T-cell (primary cell): ENCODE results near the gene POLE2. TPM values are rescaled to one million over a fixed set of nuclear protein-coding genes. Genes with fewer than 3 reads are reported as not detected.

Experiments
- ATAC-seq, 4 experiments: fragments of 200-7000 bp in 3 of 4; fragments of 150-1000 bp in 1 of 4; cut with Tn5 transposase; replicated peaks in 1 of 4; 1 replicate in 3 of 4; 2 replicates in 1 of 4; pipeline ENCODE4 v1.10.0; 2021; ENCODE audit warnings: moderate library complexity in 3 of 4, mild to moderate bottlenecking in 2 of 4, moderate number of reproducible peaks in 1 of 4
- CTCF ChIA-PET, 2 donors: fragments of 300-600 bp; sonication (Branson Sonifier 250); formaldehyde crosslinking; loops; one replicate each; lab custom pipeline; 2022; ENCODE audit warnings: antibody characterized with exemption in 2 of 2; lab: Charles Lee
- POLR2A ChIA-PET, 2 donors: fragments of 300-600 bp; sonication (Branson Sonifier 250); formaldehyde crosslinking; loops; one replicate each; lab custom pipeline; 2022; ENCODE audit warnings: antibody characterized with exemption in 2 of 2; lab: Charles Lee
- DNase-seq, 35 experiments: peaks; one replicate each; pipeline versions ENCODE4 v3.0.0 to v3.0.0-alpha.2; 2013 to 2023
- H3K27ac ChIP-seq: one replicate; pipeline ENCODE4 v1.5.1; 2013; ENCODE audit warnings: low read length
- H3K27me3 ChIP-seq, 2 experiments: replicated peaks in 1 of 2; 1 replicate in 1 of 2; 2 replicates in 1 of 2; pipeline versions ENCODE4 v1.6.1 to v1.7.0; 2013; ENCODE audit warnings: low read length in 1 of 2, mixed read lengths in 1 of 2; ENCODE audit not compliant: control insufficient read depth in 2 of 2, insufficient read depth in 2 of 2; ENCODE audit errors: extremely low read depth in 1 of 2
- H3K36me3 ChIP-seq, 2 donors: 1 replicate in 1 of 2; 2 replicates in 1 of 2; pipeline versions ENCODE4 v1.6.1 to v1.7.0; 2013; ENCODE audit warnings: low read length in 1 of 2; ENCODE audit not compliant: control insufficient read depth in 2 of 2, insufficient read depth in 1 of 2; ENCODE audit errors: extremely low read depth in 1 of 2
- H3K4me1 ChIP-seq, 2 experiments: 1 replicate in 1 of 2; 2 replicates in 1 of 2; pipeline versions ENCODE4 v1.6.1 to v1.7.0; 2013; ENCODE audit warnings: low read length in 2 of 2, mixed read lengths in 1 of 2; ENCODE audit not compliant: insufficient read depth in 2 of 2, control insufficient read depth in 1 of 2; ENCODE audit errors: extremely low read depth in 1 of 2
- H3K4me3 ChIP-seq, 2 donors: 1 replicate in 1 of 2; 2 replicates in 1 of 2; pipeline versions ENCODE4 v1.5.1 to v1.7.0; 2013; ENCODE audit warnings: mild to moderate bottlenecking in 2 of 2, low read length in 1 of 2, moderate library complexity in 1 of 2; ENCODE audit not compliant: control insufficient read depth in 1 of 2; ENCODE audit errors: extremely low read depth in 1 of 2
- H3K9me3 ChIP-seq: 2 replicates; pipeline ENCODE4 v1.7.0; 2013
- H3K27ac Mint-ChIP-seq, 2 donors: one replicate each; pipeline ENCODE4 v1.8.0; 2020 to 2021; ENCODE audit warnings: mild to moderate bottlenecking in 2 of 2, mixed read lengths in 2 of 2
- H3K27me3 Mint-ChIP-seq, 2 donors: one replicate each; pipeline ENCODE4 v1.8.0; 2021 to 2022; ENCODE audit warnings: mixed read lengths in 2 of 2
- H3K36me3 Mint-ChIP-seq: one replicate; pipeline ENCODE4 v1.8.0; 2021; ENCODE audit warnings: mixed read lengths
- H3K4me1 Mint-ChIP-seq, 3 donors: one replicate each; pipeline ENCODE4 v1.8.0; 2020 to 2022; ENCODE audit warnings: mixed read lengths in 3 of 3, mild to moderate bottlenecking in 1 of 3
- H3K4me3 Mint-ChIP-seq, 3 donors: one replicate each; pipeline ENCODE4 v1.8.0; 2020 to 2022; ENCODE audit warnings: mild to moderate bottlenecking in 3 of 3, mixed read lengths in 3 of 3, moderate library complexity in 3 of 3
- H3K9me3 Mint-ChIP-seq, 3 donors: one replicate each; pipeline ENCODE4 v1.8.0; 2020 to 2022; ENCODE audit warnings: mixed read lengths in 3 of 3
- WGBS: methylation state at CpG from one replicate; pipeline ENCODE4 v1.1.5; 2013; ENCODE audit warnings: missing lambda C conversion rate; ENCODE audit not compliant: insufficient coverage; 5-methylcytosine and 5-hydroxymethylcytosine counted together
- total RNA-seq, 35 experiments: library from RNA in 6 of 35; stranded (reverse) in 6 of 35; fragments of 120-200 nt in 1 of 35; gene quantifications; one replicate each; pipeline versions ENCODE4 v1.2.1 to v1.2.4 and lab custom pipeline; 2013 to 2026

The POLE2 gene
- total RNA-seq, 5 donors from 2014 or later (not counting 1 experiment from before 2014, with no cell fraction given), result 0.99 to 4.0 (median 1.8) TPM

GRCh38 chr14:49634547-49635334, 53.3 kb downstream of the POLE2 start, which contains the start of gene DNAAF2:
TSS of gene DNAAF2 (minus strand) at chr14:49635244. CDS start at chr14:49635149, 95 bp downstream.
- Mint-ChIP-seq H3K4me3 (peak within 1 kb of the TSS; percentile 95 to 99 (median 97)), H3K36me3 (peaks cover 18% of the 10 kb centered on the region), H3K27ac (peak within 1 kb of the TSS; percentile 96 to 99), H3K27me3 (no peaks in the 10 kb centered on the region), H3K4me1 (peaks cover 52 to 72% (median 66%) of the 10 kb centered on the region in 3 donors), H3K9me3 (no peaks in the 10 kb centered on the region)
- ChIA-PET CTCF (interaction anchor here (0.6 to 4.5 kb wide), 24 partner anchors 11 to 612 kb away, joined by 3 to 77 read pairs (median 5); partner anchors contain the start of genes MGAT2 (in 2 of the 2), RPL36AL (in 2 of the 2), KLHDC2 (in 1 of the 2) and LRR1 (in 1 of the 2)), POLR2A (interaction anchor here (0.6 to 2.7 kb wide), 10 partner anchors 11 to 427 kb away, joined by 3 to 59 read pairs (median 4); partner anchors contain the start of genes NEMF (in 2 of the 2), RPL36AL (in 2 of the 2), KLHDC2 (in 1 of the 2) and MGAT2 (in 1 of the 2))
- peaks cover 4 to 40% of the 10 kb centered on the region in 2 experiments for H3K4me1 ChIP-seq
- ATAC-seq (peak; percentile 42 to 55 (median 54)), DNase-seq (peak in 34 of 35 experiments; percentile 40 to 84 (median 56))
- H3K27ac ChIP-seq, result peak within 1 kb of the TSS; percentile 98
- H3K4me3 ChIP-seq, result peak within 1 kb of the TSS; percentile 92 to 96
- no peaks in the 10 kb centered on the region for H3K27me3 ChIP-seq
- WGBS, result under 1% methylated on average over 79 of the region's 80 CpGs
- peaks cover 0 to 5% of the 10 kb centered on the region in 2 donors for H3K36me3 ChIP-seq
- H3K9me3 ChIP-seq, result no peaks in the 10 kb centered on the region

- Histone ChIP-seq H3K27ac (peak overlapping the region; percentile 98), H3K9me3 (no peaks in the 10 kb centered on the region), H3K4me3 (peak overlapping the region; percentile 92 to 96), H3K4me1 (peaks cover 4 to 41% of the 10 kb centered on the region in 2 experiments), H3K36me3 (peaks cover 0 to 5% of the 10 kb centered on the region in 2 donors), H3K27me3 (no peaks in the 10 kb centered on the region)
- Mint-ChIP-seq H3K27me3 (no peaks in the 10 kb centered on the region), H3K9me3 (no peaks in the 10 kb centered on the region), H3K27ac (peak overlapping the region; percentile 92 to 94), H3K4me3 (peak overlapping the region; percentile 95 to 99 (median 97)), H3K4me1 (peaks cover 48 to 68% (median 63%) of the 10 kb centered on the region in 3 donors), H3K36me3 (peaks cover 17% of the 10 kb centered on the region)
- under 1% methylated on average over 97 of the region's 101 CpGs for WGBS
- DNase-seq (peak; percentile 83 to 96 (median 91)), ATAC-seq (peak; percentile 84 to 88 (median 85))
- POLR2A ChIA-PET, result interaction anchor here (0.6 to 2.7 kb wide), 12 partner anchors 10 to 481 kb away, joined by 3 to 59 read pairs (median 4); partner anchors contain the start of genes NEMF (in 2 of the 2), RPL36AL (in 2 of the 2), KLHDC2 (in 1 of the 2) and MGAT2 (in 1 of the 2)
- CTCF ChIA-PET, result interaction anchor here (0.5 to 4.5 kb wide), 31 partner anchors 10 to 528 kb away, joined by 3 to 77 read pairs (median 4); partner anchors contain the start of genes MGAT2 (in 2 of the 2), RPL36AL (in 2 of the 2), KLHDC2 (in 1 of the 2) and LRR1 (in 1 of the 2)
These were observed 54.1 kb downstream of the POLE2 start for GRCh38 chr14:49633640-49634546.

- ATAC-seq (no peak), DNase-seq (peak in 3 of 35 experiments; percentile 11 to 64 (median 18))
- H3K4me1 ChIP-seq, result peaks cover 20 to 27% of the 10 kb centered on the region in 2 experiments
- peak overlapping the region; percentile 85 to 90 for H3K27ac Mint-ChIP-seq
- ChIA-PET CTCF (interaction anchor here (0.5 to 2.9 kb wide), 11 partner anchors 8 to 360 kb away, joined by 3 to 26 read pairs (median 3); partner anchors contain the start of genes DNAAF2 (in 1 of the 2) and LRR1 (in 1 of the 2)), POLR2A (interaction anchor here in 1 of 2 donors (0.5 to 2.6 kb wide), 7 partner anchors 9 to 688 kb away, joined by 4 to 14 read pairs (median 5); partner anchors contain the start of genes DNAAF2, KLHDC2 and RPS29)
- no peak overlapping the region for H3K4me3 ChIP-seq
- H3K4me3 Mint-ChIP-seq, result peak overlapping the region; percentile 97 to 99 (median 97)
- peaks cover 15% of the 10 kb centered on the region for H3K36me3 Mint-ChIP-seq
- H3K27me3 Mint-ChIP-seq, result no peaks in the 10 kb centered on the region
- H3K4me1 Mint-ChIP-seq, result peaks cover 47 to 58% (median 51%) of the 10 kb centered on the region in 3 donors
- H3K27ac ChIP-seq, result peak overlapping the region; percentile 64
- no peaks in the 10 kb centered on the region for H3K27me3 ChIP-seq
- no CpG with 5 or more reads among the region's 6 CpGs for WGBS
- no peaks in the 10 kb centered on the region for H3K9me3 Mint-ChIP-seq
- no peaks in the 10 kb centered on the region for H3K9me3 ChIP-seq
- H3K36me3 ChIP-seq, result no peaks in the 10 kb centered on the region
These were observed 63.8 kb downstream of the POLE2 start for GRCh38 chr14:49623941-49624839.

- Mint-ChIP-seq H3K4me1 (peaks cover 53 to 61% (median 55%) of the 10 kb centered on the region in 3 donors), H3K9me3 (no peaks in the 10 kb centered on the region), H3K27me3 (no peaks in the 10 kb centered on the region), H3K27ac (peak overlapping the region; percentile 85 to 90), H3K36me3 (peaks cover 23% of the 10 kb centered on the region), H3K4me3 (peak overlapping the region; percentile 97 to 99 (median 97))
- Histone ChIP-seq H3K27me3 (no peaks in the 10 kb centered on the region), H3K4me1 (peaks cover 20 to 30% of the 10 kb centered on the region in 2 experiments), H3K4me3 (no peak overlapping the region), H3K27ac (peak overlapping the region; percentile 64), H3K36me3 (peaks cover under 1 to 5% of the 10 kb centered on the region in 2 donors), H3K9me3 (no peaks in the 10 kb centered on the region)
- no peak for ATAC-seq
- no peak for DNase-seq
- CTCF ChIA-PET, result interaction anchor here in 1 of 2 donors (0.5 to 2.9 kb wide), 6 partner anchors 9 to 240 kb away, joined by 3 to 26 read pairs (median 4); partner anchors contain the start of genes DNAAF2 and LRR1
- WGBS, result no CpG with 5 or more reads among the region's 3 CpGs
- POLR2A ChIA-PET, result interaction anchor here in 1 of 2 donors (0.8 to 2.6 kb wide), 2 partner anchors 11 to 349 kb away, joined by 3 to 14 read pairs; partner anchors contain the start of gene DNAAF2
These were observed 64.6 kb downstream of the POLE2 start for GRCh38 chr14:49623387-49623786.
